ENCODE results near the gene TSPAN31. TPM values are rescaled to one million over a fixed set of nuclear protein-coding genes. Genes with fewer than 3 reads are reported as not detected.

The TSPAN31 gene
- total and polyA plus RNA-seq, 8 donors = 33.5 to 83.8 (median 70.4) TPM

DNA sequence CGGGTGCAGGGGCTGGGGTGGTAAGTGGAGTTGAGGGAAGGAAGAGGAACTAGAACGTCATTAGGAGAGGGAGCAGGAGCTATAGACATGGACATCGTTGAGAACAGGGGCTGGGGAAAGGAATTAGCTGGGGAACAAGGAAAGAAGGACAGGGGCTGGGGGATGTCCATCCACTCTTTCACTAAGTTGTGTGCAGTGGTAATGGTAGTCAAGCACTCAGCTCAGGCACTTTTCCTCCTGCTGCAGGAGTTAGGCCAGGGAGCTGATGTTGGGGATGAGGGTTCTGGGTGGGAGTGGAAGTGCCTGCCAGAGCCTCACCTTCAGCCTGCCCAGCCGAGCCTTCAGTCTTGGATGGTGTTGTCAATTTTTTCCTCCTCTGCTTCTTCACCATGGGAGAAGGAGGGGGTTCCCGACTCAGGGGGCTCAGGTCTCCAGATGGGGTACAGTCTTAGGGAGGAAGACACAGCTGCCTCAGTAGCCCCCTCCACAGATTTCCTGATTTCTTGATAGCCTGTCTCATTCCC, 15.5 kb upstream of the TSPAN31 start:
- Histone ChIP-seq H3K9me3 (no peaks in the 10 kb centered on the region), H3K27ac (no peak overlapping the region), H3K4me3 (no peak overlapping the region), H3K36me3 (peaks cover 0 to 79% of the 10 kb centered on the region in 2 donors), H3K27me3 (peaks cover 0 to 26% of the 10 kb centered on the region in 2 donors), H3K4me1 (peaks cover 4 to 6% of the 10 kb centered on the region in 2 donors)
- ATAC-seq = no peak
- no peak for DNase-seq
- TF ChIP-seq, protein P1, sequence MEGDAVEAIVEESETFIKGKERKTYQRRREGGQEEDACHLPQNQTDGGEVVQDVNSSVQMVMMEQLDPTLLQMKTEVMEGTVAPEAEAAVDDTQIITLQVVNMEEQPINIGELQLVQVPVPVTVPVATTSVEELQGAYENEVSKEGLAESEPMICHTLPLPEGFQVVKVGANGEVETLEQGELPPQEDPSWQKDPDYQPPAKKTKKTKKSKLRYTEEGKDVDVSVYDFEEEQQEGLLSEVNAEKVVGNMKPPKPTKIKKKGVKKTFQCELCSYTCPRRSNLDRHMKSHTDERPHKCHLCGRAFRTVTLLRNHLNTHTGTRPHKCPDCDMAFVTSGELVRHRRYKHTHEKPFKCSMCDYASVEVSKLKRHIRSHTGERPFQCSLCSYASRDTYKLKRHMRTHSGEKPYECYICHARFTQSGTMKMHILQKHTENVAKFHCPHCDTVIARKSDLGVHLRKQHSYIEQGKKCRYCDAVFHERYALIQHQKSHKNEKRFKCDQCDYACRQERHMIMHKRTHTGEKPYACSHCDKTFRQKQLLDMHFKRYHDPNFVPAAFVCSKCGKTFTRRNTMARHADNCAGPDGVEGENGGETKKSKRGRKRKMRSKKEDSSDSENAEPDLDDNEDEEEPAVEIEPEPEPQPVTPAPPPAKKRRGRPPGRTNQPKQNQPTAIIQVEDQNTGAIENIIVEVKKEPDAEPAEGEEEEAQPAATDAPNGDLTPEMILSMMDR (IDR thresholded peaks at IDR 0.05) = no peak
- intact Hi-C loops (cut with DNase I) = no loop called here

DNA sequence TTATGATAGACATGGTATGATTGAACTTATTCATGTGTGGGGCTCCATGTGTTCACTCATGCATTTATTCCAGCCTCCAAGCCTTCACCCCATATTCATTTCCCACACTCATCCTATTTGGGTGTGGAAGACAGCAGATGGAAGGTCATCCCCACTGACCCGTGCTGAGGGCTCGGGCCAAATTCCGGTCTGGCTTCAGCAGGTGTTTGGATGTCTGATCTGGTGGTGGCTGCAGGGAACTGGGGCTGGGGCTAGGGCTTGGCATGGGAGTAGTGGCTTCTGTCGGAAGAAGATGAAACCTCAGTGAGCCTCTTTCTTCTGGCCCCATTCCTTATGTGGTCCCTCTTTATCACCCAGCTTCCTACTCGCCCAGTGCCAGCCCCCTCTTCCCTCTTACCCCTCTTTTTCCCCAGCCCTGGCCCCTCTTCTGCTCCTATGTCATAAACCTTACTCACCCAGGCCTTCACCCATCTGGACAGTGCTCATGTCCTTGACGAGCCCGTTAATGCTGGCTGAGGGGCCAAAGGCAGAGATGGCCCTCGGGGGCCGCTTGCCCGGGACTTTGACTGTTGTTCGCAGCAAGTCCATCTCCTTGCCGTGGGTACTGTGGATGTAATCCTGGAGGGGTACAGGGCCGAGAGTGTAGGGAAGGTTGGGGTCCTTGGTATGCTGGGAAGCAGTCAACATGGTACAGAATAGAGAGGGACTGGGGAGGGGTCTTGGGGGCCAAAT, 14.3 kb upstream of the TSPAN31 start:
- Histone ChIP-seq H3K4me3 (no peak overlapping the region), H3K36me3 (peaks cover 0 to 91% of the 10 kb centered on the region in 2 donors), H3K27me3 (peaks cover 5 to 37% of the 10 kb centered on the region in 2 donors), H3K9me3 (no peaks in the 10 kb centered on the region), H3K27ac (no peak overlapping the region), H3K4me1 (peaks cover 4 to 6% of the 10 kb centered on the region in 2 donors)
- ATAC-seq = no peak
- DNase-seq = peak in 1 of 4 donors; percentile 50
- intact Hi-C loops (cut with DNase I) = no loop called here
- TF ChIP-seq, protein P1 (IDR thresholded peaks at IDR 0.05) = no peak

DNA sequence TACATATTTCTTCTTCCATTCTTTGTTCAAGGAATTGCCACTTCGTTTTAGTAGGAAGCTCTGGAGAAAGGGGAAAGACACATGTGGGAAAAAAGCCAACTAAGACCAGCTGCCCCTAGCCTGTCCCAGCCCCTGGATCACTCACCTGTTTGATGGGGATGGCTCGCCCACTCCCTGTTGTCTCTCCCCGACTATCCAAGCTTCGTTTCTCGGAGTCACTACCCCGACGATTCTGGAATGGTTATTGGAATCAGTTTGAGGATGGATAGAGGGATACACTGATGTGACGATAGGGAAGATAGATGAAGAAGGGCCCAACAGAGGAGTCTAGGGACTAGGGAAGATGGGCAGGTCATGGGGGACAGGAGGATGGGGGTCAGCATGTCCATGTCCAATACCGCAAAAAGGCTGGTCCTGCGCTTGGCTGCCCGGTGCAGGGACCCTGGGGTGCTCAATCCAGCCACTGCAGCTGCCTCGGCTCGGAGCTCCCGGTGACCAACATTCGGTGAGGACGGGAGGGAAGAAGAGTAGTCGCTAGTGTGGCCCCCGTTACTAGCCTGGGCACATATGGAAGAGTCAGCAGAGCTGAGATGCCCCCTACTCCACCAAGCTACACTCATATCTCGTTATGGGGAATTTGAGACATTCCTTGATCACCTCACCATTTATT, 13.3 kb upstream of the TSPAN31 start:
- peaks cover 0 to 83% of the 10 kb centered on the region in 2 donors for H3K36me3 ChIP-seq
- no peak overlapping the region for H3K4me3 ChIP-seq
- DNase-seq (peak in 1 of 4 donors; percentile 49), ATAC-seq (no peak)
- TF ChIP-seq, protein P1 (IDR thresholded peaks at IDR 0.05) = no peak
- intact Hi-C loops (cut with DNase I) = no loop called here
- peaks cover 6 to 11% of the 10 kb centered on the region in 2 donors for H3K4me1 ChIP-seq
- no peak overlapping the region for H3K27ac ChIP-seq
- peaks cover 16 to 47% of the 10 kb centered on the region in 2 donors for H3K27me3 ChIP-seq
- no peaks in the 10 kb centered on the region for H3K9me3 ChIP-seq

DNA sequence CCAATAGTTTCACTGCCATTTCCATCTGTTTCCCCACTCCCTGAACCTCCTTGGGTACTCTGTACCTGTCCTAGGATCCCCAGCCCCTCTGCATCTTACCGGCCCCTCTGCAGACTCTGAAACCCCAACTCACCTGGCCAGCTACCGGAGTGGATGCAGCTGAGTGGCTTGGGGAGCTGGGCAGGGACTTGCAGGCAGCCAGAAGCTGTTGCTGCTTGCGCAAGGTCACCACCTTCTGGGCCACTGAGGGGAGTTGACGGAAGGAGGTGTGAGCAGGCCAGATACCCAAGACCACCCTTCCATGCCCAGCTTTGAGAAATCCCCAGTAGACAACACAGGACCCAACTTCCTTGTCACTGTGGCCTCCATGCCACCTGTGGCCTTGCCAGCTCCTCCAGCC, 12.6 kb upstream of the TSPAN31 start:
- Histone ChIP-seq H3K9me3 (no peaks in the 10 kb centered on the region), H3K4me1 (peaks cover 2 to 17% of the 10 kb centered on the region in 2 donors), H3K27ac (no peak overlapping the region), H3K4me3 (no peak overlapping the region), H3K27me3 (peaks cover 23 to 50% of the 10 kb centered on the region in 2 donors), H3K36me3 (peaks cover 0 to 80% of the 10 kb centered on the region in 2 donors)
- intact Hi-C loops (cut with DNase I) = no loop called here
- ATAC-seq (no peak), DNase-seq (no peak)
- TF ChIP-seq, protein P1 (IDR thresholded peaks at IDR 0.05) = no peak

All from left lung (tissue), 10 donors.